ENCODE measurements around the gene GSK3A. TPM values are rescaled to one million over a fixed set of nuclear protein-coding genes. Genes with fewer than 3 reads are reported as not detected.

GSK3A gene
- total RNA-seq, 1 donor from 2014 or later: 68.0 TPM

GRCh38 chr19:42226886-42227285, 15.5 kb downstream of the GSK3A start:
- no peak for DNase-seq (ENCODE audit: low read depth, low spot score)
- H3K9me3 Mint-ChIP-seq: no peaks in the 10 kb centered on the region
- H3K27me3 Mint-ChIP-seq (ENCODE audit: low read depth): peaks cover 2% of the 10 kb centered on the region
- H3K27ac Mint-ChIP-seq (ENCODE audit: unreplicated experiment): no peak overlapping the region
- H3K4me1 Mint-ChIP-seq: peaks cover 19% of the 10 kb centered on the region
- peaks cover 29% of the 10 kb centered on the region for H3K36me3 Mint-ChIP-seq (ENCODE audit: low read depth)
- H3K4me3 Mint-ChIP-seq: peak overlapping the region; percentile 74
- no peak for TF ChIP-seq CTCF (conservative IDR thresholded peaks at IDR 0.05)

- DNase-seq (ENCODE audit: low read depth, low spot score): no peak
- no peak for TF ChIP-seq CTCF (conservative IDR thresholded peaks at IDR 0.05)
- Mint-ChIP-seq H3K4me1 (peaks cover 23% of the 10 kb centered on the region), H3K36me3 (ENCODE audit: low read depth) (peaks cover 24% of the 10 kb centered on the region), H3K27me3 (ENCODE audit: low read depth) (peaks cover 2% of the 10 kb centered on the region), H3K9me3 (no peaks in the 10 kb centered on the region), H3K4me3 (peak overlapping the region; percentile 15), H3K27ac (ENCODE audit: unreplicated experiment) (no peak overlapping the region)
Observed at GRCh38 chr19:42225718-42226292, 16.6 kb downstream of the GSK3A start.

- H3K4me1 Mint-ChIP-seq: peaks cover 30% of the 10 kb centered on the region
- H3K27ac Mint-ChIP-seq (ENCODE audit: unreplicated experiment): no peak overlapping the region
- peaks cover 2% of the 10 kb centered on the region for H3K27me3 Mint-ChIP-seq (ENCODE audit: low read depth)
- peaks cover 24% of the 10 kb centered on the region for H3K36me3 Mint-ChIP-seq (ENCODE audit: low read depth)
- no peak for TF ChIP-seq CTCF (conservative IDR thresholded peaks at IDR 0.05)
- H3K4me3 Mint-ChIP-seq: peak overlapping the region; percentile 47
- H3K9me3 Mint-ChIP-seq: no peaks in the 10 kb centered on the region
- no peak for DNase-seq (ENCODE audit: low read depth, low spot score)
Observed at GRCh38 chr19:42224940-42225717, 17.3 kb downstream of the GSK3A start.

GRCh38 chr19:42220751-42221097, 21.7 kb downstream of the GSK3A start:
- Mint-ChIP-seq H3K27me3 (ENCODE audit: low read depth) (no peaks in the 10 kb centered on the region), H3K4me1 (peaks cover 43% of the 10 kb centered on the region), H3K9me3 (no peaks in the 10 kb centered on the region), H3K4me3 (peak overlapping the region; percentile 94), H3K36me3 (ENCODE audit: low read depth) (peaks cover 5% of the 10 kb centered on the region), H3K27ac (ENCODE audit: unreplicated experiment) (peak overlapping the region; percentile 92)
- no peak for DNase-seq (ENCODE audit: low read depth, low spot score)
- no peak for TF ChIP-seq CTCF (conservative IDR thresholded peaks at IDR 0.05)

GRCh38 chr19:42219812-42220750, 22.3 kb downstream of the GSK3A start, which contains the start of gene ZNF526:
Gene ZNF526 (plus strand): TSS chr19:42220312. CDS start chr19:42224404, 4,092 bp downstream.
- H3K9me3 Mint-ChIP-seq: no peaks in the 10 kb centered on the region
- peak; percentile 96 for DNase-seq (ENCODE audit: low read depth, low spot score)
- no peak for TF ChIP-seq CTCF (conservative IDR thresholded peaks at IDR 0.05)
- H3K4me3 Mint-ChIP-seq: peak within 1 kb of the TSS; percentile 94
- H3K36me3 Mint-ChIP-seq (ENCODE audit: low read depth): peaks cover 5% of the 10 kb centered on the region
- peak within 1 kb of the TSS; percentile 92 for H3K27ac Mint-ChIP-seq (ENCODE audit: unreplicated experiment)
- no peaks in the 10 kb centered on the region for H3K27me3 Mint-ChIP-seq (ENCODE audit: low read depth)
- peaks cover 48% of the 10 kb centered on the region for H3K4me1 Mint-ChIP-seq

Data from neural crest cell (in vitro differentiated cells).